Measurements from ENCODE around the gene ITGB1BP2.

The ITGB1BP2 gene

DNA sequence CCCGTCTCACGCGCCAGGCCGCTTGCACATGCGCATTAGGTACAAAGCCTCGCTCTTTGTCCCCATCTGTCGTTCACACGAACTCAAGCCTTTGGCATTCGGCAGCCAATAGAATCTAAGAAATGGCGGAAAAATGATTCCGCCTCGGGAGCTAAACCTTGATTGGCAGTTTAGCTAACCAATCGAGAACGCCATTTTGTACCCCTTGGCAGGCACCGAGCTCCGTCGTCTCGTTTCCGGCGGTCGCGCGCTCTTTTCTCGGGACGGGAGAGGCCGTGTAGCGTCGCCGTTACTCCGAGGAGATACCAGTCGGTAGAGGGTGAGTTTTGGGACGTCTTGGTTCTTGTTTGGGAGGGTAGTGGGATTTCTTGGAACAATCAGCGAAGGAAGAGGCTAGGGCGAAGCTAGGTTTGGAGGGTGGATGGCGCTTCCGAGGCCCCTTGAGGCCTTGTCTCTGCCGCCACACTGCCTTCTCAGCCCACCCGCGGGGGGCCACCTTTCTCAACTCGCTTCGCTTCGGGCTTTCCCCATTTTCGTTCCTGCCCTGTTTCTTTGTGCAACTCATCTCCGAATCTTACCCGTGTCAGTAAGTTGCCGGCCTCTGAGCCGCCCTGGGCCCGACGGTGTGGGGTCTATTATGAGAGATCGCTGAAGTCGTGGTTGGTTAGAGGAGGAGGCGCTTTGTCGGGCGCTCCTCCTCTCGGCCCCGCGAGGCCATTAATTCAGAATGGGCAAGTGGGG lies 18.0 kb upstream of the ITGB1BP2 start, which contains the start of gene NONO:
Gene NONO, plus strand, starts transcription at position 233 of the 741 bp plus-strand sequence. CDS start 7,003 bp downstream, outside the sequence.
- Histone ChIP-seq H4K91ac (ENCODE audit: low read length) (peak within 1 kb of the TSS; percentile 89), H4K8ac (ENCODE audit: low read length) (peak within 1 kb of the TSS; percentile 75), H3K27me3 (ENCODE audit: control insufficient read depth in 1 of 2, insufficient read depth in 1 of 2, low read length in 2 of 2) (no peaks in the 10 kb centered on the region), H3K4me1 (ENCODE audit: control insufficient read depth, insufficient read depth, low read depth, low read length) (no peaks in the 10 kb centered on the region), H3K4me2 (ENCODE audit: low read length, poor library complexity, severe bottlenecking) (peak within 1 kb of the TSS; percentile 47), H2AK5ac (ENCODE audit: low read length, severe bottlenecking) (peak within 1 kb of the TSS; percentile 69), H3K4me3 (ENCODE audit: insufficient read depth in 1 of 2, low read depth in 1 of 2, low read length in 2 of 2) (peak within 1 kb of the TSS; percentile 73 to 87), H3K36me3 (ENCODE audit: control insufficient read depth in 1 of 2, insufficient read depth in 2 of 2, low read depth in 1 of 2, low read length in 2 of 2) (peaks cover 2 to 15% of the 10 kb centered on the region in 2 experiments), H3K9ac (ENCODE audit: low read length) (peak within 1 kb of the TSS; percentile 98), H3K27ac (ENCODE audit: low read length, poor library complexity, severe bottlenecking) (peak within 1 kb of the TSS; percentile 98), H3K18ac (ENCODE audit: low read depth in 1 of 2, low read length in 2 of 2) (peak within 1 kb of the TSS; percentile 83 to 93), H3K14ac (ENCODE audit: low read length in 2 of 2) (peak within 1 kb of the TSS in 1 of 2 experiments; percentile 60), H2AFZ (ENCODE audit: low read depth, low read length) (no peak within 1 kb of the TSS), H3K23ac (ENCODE audit: low read length in 2 of 2) (no peak within 1 kb of the TSS), H2BK15ac (ENCODE audit: low read depth, poor library complexity, severe bottlenecking) (no peak within 1 kb of the TSS), H2BK120ac (ENCODE audit: low read depth, low read length) (no peak within 1 kb of the TSS), H3K9me3 (ENCODE audit: control insufficient read depth, low read length) (peaks cover 6% of the 10 kb centered on the region), H2BK5ac (ENCODE audit: low read depth, low read length, poor library complexity, severe bottlenecking) (peak within 1 kb of the TSS; percentile 87), H2BK12ac (ENCODE audit: low read length in 2 of 2) (no peak within 1 kb of the TSS), H3K79me1 (replicated peaks; ENCODE audit: low read length, poor library complexity, severe bottlenecking) (no peaks in the 10 kb centered on the region), H3K4ac (ENCODE audit: low read depth in 1 of 2, low read length in 2 of 2) (peak within 1 kb of the TSS in 1 of 2 experiments; percentile 96)
- WGBS, result under 1% methylated on average over 42 of the region's 57 CpGs
- peak; percentile 99 for DNase-seq

DNA sequence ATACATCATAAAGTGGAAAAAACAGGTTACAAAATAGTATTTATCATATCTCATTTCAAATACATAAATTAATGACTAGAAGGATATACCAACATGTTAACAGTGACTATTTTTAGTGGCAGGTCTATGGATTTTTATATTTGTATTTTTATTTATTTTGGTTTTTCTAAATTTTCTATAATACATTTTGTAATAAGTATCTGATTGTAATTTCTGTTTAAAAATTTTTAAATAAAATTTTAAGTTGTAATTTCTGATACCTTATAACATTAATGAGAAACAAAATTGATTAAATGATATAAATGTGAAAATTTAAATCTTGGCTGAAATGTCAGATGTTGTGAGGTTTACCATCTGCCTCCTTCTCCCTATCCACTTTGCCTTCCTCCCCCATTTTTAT lies 15.6 kb upstream of the ITGB1BP2 start:
- Histone ChIP-seq H3K79me1 (replicated peaks; ENCODE audit: low read length, poor library complexity, severe bottlenecking) (no peaks in the 10 kb centered on the region), H2AK5ac (ENCODE audit: low read length, severe bottlenecking) (no peak overlapping the region), H3K27me3 (ENCODE audit: control insufficient read depth in 1 of 2, insufficient read depth in 1 of 2, low read length in 2 of 2) (no peaks in the 10 kb centered on the region), H2BK5ac (ENCODE audit: low read depth, low read length, poor library complexity, severe bottlenecking) (no peak overlapping the region), H3K9ac (ENCODE audit: low read length) (peak overlapping the region; percentile 98), H3K4me3 (ENCODE audit: insufficient read depth in 1 of 2, low read depth in 1 of 2, low read length in 2 of 2) (peak overlapping the region in 1 of 2 experiments; percentile 87), H2AFZ (ENCODE audit: low read depth, low read length) (no peak overlapping the region), H2BK120ac (ENCODE audit: low read depth, low read length) (no peak overlapping the region), H2BK12ac (ENCODE audit: low read length in 2 of 2) (no peak overlapping the region), H2BK15ac (ENCODE audit: low read depth, poor library complexity, severe bottlenecking) (no peak overlapping the region), H3K36me3 (ENCODE audit: control insufficient read depth in 1 of 2, insufficient read depth in 2 of 2, low read depth in 1 of 2, low read length in 2 of 2) (peaks cover 2 to 25% of the 10 kb centered on the region in 2 experiments), H3K18ac (ENCODE audit: low read depth in 1 of 2, low read length in 2 of 2) (no peak overlapping the region), H3K4me2 (ENCODE audit: low read length, poor library complexity, severe bottlenecking) (no peak overlapping the region), H3K4me1 (ENCODE audit: control insufficient read depth, insufficient read depth, low read depth, low read length) (peaks cover 1% of the 10 kb centered on the region), H4K91ac (ENCODE audit: low read length) (no peak overlapping the region), H4K8ac (ENCODE audit: low read length) (no peak overlapping the region), H3K9me3 (ENCODE audit: control insufficient read depth, low read length) (no peaks in the 10 kb centered on the region), H3K4ac (ENCODE audit: low read depth in 1 of 2, low read length in 2 of 2) (no peak overlapping the region), H3K23ac (ENCODE audit: low read length in 2 of 2) (no peak overlapping the region), H3K14ac (ENCODE audit: low read length in 2 of 2) (no peak overlapping the region), H3K27ac (ENCODE audit: low read length, poor library complexity, severe bottlenecking) (no peak overlapping the region)
- no peak for DNase-seq

DNA sequence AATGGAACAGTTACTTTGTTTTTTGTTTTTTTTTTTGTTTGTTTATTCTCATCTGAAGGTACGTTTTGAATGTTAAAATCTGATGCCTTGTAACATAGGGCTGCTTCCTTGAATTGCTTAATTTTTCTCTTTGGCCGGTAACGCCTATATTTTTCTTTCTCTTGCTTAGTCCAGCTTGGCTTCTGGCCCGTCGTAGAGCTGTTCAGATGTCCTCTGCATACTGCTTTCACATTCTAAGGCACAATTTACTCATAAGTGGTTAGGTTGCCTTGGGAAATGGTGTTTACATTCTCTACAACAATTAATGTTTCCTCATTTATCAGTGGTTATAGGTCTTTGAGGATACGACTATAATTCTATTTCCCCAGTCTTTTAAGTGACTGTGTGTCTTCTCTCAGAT lies 10.2 kb upstream of the ITGB1BP2 start:
- H4K8ac ChIP-seq (ENCODE audit: low read length), result no peak overlapping the region
- H3K9ac ChIP-seq (ENCODE audit: low read length), result no peak overlapping the region
- no peak overlapping the region for H3K4me2 ChIP-seq (ENCODE audit: low read length, poor library complexity, severe bottlenecking)
- no peaks in the 10 kb centered on the region for H3K27me3 ChIP-seq (ENCODE audit: control insufficient read depth in 1 of 2, insufficient read depth in 1 of 2, low read length in 2 of 2)
- no peak overlapping the region for H2AFZ ChIP-seq (ENCODE audit: low read depth, low read length)
- no peak overlapping the region for H3K27ac ChIP-seq (ENCODE audit: low read length, poor library complexity, severe bottlenecking)
- H3K36me3 ChIP-seq (ENCODE audit: control insufficient read depth in 1 of 2, insufficient read depth in 2 of 2, low read depth in 1 of 2, low read length in 2 of 2), result peaks cover 24 to 59% of the 10 kb centered on the region in 2 experiments
- H2BK120ac ChIP-seq (ENCODE audit: low read depth, low read length), result no peak overlapping the region
- no peak overlapping the region for H2BK15ac ChIP-seq (ENCODE audit: low read depth, poor library complexity, severe bottlenecking)
- no peak overlapping the region for H2AK5ac ChIP-seq (ENCODE audit: low read length, severe bottlenecking)
- H3K14ac ChIP-seq (ENCODE audit: low read length in 2 of 2), result no peak overlapping the region
- H3K23ac ChIP-seq (ENCODE audit: low read length in 2 of 2), result no peak overlapping the region
- peak; percentile 33 for DNase-seq
- H3K4me1 ChIP-seq (ENCODE audit: control insufficient read depth, insufficient read depth, low read depth, low read length), result peaks cover 6% of the 10 kb centered on the region
- no peak overlapping the region for H3K18ac ChIP-seq (ENCODE audit: low read depth in 1 of 2, low read length in 2 of 2)
- WGBS, result 92% methylated on average over 3 of the region's 6 CpGs
- no peak overlapping the region for H3K4me3 ChIP-seq (ENCODE audit: insufficient read depth in 1 of 2, low read depth in 1 of 2, low read length in 2 of 2)
- H3K9me3 ChIP-seq (ENCODE audit: control insufficient read depth, low read length), result no peaks in the 10 kb centered on the region
- no peak overlapping the region for H3K4ac ChIP-seq (ENCODE audit: low read depth in 1 of 2, low read length in 2 of 2)
- no peak overlapping the region for H2BK5ac ChIP-seq (ENCODE audit: low read depth, low read length, poor library complexity, severe bottlenecking)
- no peaks in the 10 kb centered on the region for H3K79me1 ChIP-seq (replicated peaks; ENCODE audit: low read length, poor library complexity, severe bottlenecking)
- H2BK12ac ChIP-seq (ENCODE audit: low read length in 2 of 2), result no peak overlapping the region
- no peak overlapping the region for H4K91ac ChIP-seq (ENCODE audit: low read length)

DNA sequence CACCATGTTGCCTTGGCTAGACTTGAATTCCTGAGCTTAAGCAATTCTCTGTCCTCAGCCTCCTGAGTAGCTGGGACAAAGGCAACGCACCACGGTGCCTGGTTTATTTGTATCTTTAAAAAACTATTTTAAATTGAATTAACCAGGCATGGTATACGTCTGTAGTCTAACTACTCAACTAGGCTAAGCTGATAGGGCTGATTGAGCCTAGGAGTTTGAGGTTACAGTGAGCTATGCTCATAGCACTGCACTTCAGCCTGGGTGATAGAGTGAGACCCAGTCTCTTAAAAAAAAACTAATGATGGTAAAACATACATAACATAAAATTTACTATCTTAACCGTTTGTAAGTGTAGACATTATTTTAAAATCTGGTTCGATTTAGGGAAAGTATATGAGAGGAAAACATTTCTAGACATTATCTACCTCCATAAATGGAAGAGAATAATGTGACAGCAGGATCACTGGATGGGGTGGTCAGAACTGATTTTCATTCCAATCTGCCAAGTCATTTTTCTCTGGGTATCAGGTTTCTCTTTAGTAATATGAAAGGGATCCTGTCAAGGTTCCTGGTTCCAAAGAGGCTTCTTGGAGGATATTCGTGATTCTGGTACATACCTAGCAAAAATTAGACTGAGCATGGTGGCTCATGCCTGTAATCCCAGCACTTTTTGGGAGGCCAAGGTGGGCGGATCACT lies 8.7 kb upstream of the ITGB1BP2 start:
- H4K91ac ChIP-seq (ENCODE audit: low read length), result no peak overlapping the region
- H3K79me1 ChIP-seq (replicated peaks; ENCODE audit: low read length, poor library complexity, severe bottlenecking), result peaks cover 1% of the 10 kb centered on the region
- no peak overlapping the region for H2BK120ac ChIP-seq (ENCODE audit: low read depth, low read length)

More for the DNA sequence above, 8.7 kb upstream of the ITGB1BP2 start:
- H3K4ac ChIP-seq (ENCODE audit: low read depth in 1 of 2, low read length in 2 of 2), result no peak overlapping the region
- 91% methylated on average over 2 of the region's 7 CpGs for WGBS
- no peaks in the 10 kb centered on the region for H3K27me3 ChIP-seq (ENCODE audit: control insufficient read depth in 1 of 2, insufficient read depth in 1 of 2, low read length in 2 of 2)
- H2AK5ac ChIP-seq (ENCODE audit: low read length, severe bottlenecking), result no peak overlapping the region
- peaks cover 29 to 71% of the 10 kb centered on the region in 2 experiments for H3K36me3 ChIP-seq (ENCODE audit: control insufficient read depth in 1 of 2, insufficient read depth in 2 of 2, low read depth in 1 of 2, low read length in 2 of 2)
- no peak overlapping the region for H2BK15ac ChIP-seq (ENCODE audit: low read depth, poor library complexity, severe bottlenecking)
- no peak overlapping the region for H3K9ac ChIP-seq (ENCODE audit: low read length)
- H4K8ac ChIP-seq (ENCODE audit: low read length), result no peak overlapping the region
- H2BK5ac ChIP-seq (ENCODE audit: low read depth, low read length, poor library complexity, severe bottlenecking), result no peak overlapping the region
- H3K14ac ChIP-seq (ENCODE audit: low read length in 2 of 2), result no peak overlapping the region
- no peak for DNase-seq
- no peak overlapping the region for H3K4me2 ChIP-seq (ENCODE audit: low read length, poor library complexity, severe bottlenecking)
- H2BK12ac ChIP-seq (ENCODE audit: low read length in 2 of 2), result no peak overlapping the region
- no peaks in the 10 kb centered on the region for H3K9me3 ChIP-seq (ENCODE audit: control insufficient read depth, low read length)
- H3K27ac ChIP-seq (ENCODE audit: low read length, poor library complexity, severe bottlenecking), result peak overlapping the region; percentile 86
- H3K18ac ChIP-seq (ENCODE audit: low read depth in 1 of 2, low read length in 2 of 2), result no peak overlapping the region
- no peak overlapping the region for H3K23ac ChIP-seq (ENCODE audit: low read length in 2 of 2)
- peaks cover 6% of the 10 kb centered on the region for H3K4me1 ChIP-seq (ENCODE audit: control insufficient read depth, insufficient read depth, low read depth, low read length)
- no peak overlapping the region for H3K4me3 ChIP-seq (ENCODE audit: insufficient read depth in 1 of 2, low read depth in 1 of 2, low read length in 2 of 2)
- no peak overlapping the region for H2AFZ ChIP-seq (ENCODE audit: low read depth, low read length)

All from mesenchymal stem cell (in vitro differentiated cells and primary cell).